HT1080 (cell line): Measurements from ENCODE around the gene OR6B2. TPM values are rescaled to one million over a fixed set of nuclear protein-coding genes. Genes with fewer than 3 reads are reported as not detected.
"Not testable (repeated sequence)": the region's sequence is repeated elsewhere in the genome, so short reads cannot be mapped to it uniquely, and the experiment has no call there.

ENCODE experiments used
- DNase-seq: peaks from one replicate; pipeline ENCODE4 v3.0.0-alpha.2; 2015; ENCODE audit warnings: low read depth
- polyA plus RNA-seq, 2 experiments: library from polyadenylated mRNA; depleted of rRNA; stranded (reverse); fragments of >200 nt; gene quantifications; 2 replicates each; pipeline ENCODE4 v1.2.3, GENCODE V29; 2015
- total RNA-seq: library from RNA; depleted of rRNA; stranded (reverse); fragments of >200 nt; shearing (Covaris generic); gene quantifications from 2 replicates; pipeline ENCODE4 v1.2.3, GENCODE V29; 2014; rRNA removed

Gene OR6B2
- total RNA-seq = not detected in 2 replicates
- not detected in 2 replicates for polyA plus RNA-seq (2015; cell fraction: cytosol; rRNA removed)
- not detected in 2 replicates for polyA plus RNA-seq (2015; cell fraction: nucleus; rRNA removed)

GRCh38 chr2:240030379-240031094 lies at the start of gene OR6B2:
OR6B2 (minus strand) TSS chr2:240030429; CDS start chr2:240030429, 0 bp downstream.
- DNase-seq = no peak

GRCh38 chr2:240078631-240079030 lies 48.4 kb upstream of the OR6B2 start:
- no peak for DNase-seq

GRCh38 chr2:240077442-240077841 lies 47.2 kb upstream of the OR6B2 start:
- DNase-seq = no peak

GRCh38 chr2:240074545-240074944 lies 44.3 kb upstream of the OR6B2 start:
- DNase-seq = no peak

GRCh38 chr2:240070907-240071306 lies 40.7 kb upstream of the OR6B2 start:
- no peak for DNase-seq

- DNase-seq = no peak
These were observed 39.6 kb upstream of the OR6B2 start for GRCh38 chr2:240069829-240070228.

GRCh38 chr2:240068193-240068592 lies 38.0 kb upstream of the OR6B2 start:
- no peak for DNase-seq

- DNase-seq = no peak
These were observed 36.3 kb upstream of the OR6B2 start for GRCh38 chr2:240066489-240066888.

GRCh38 chr2:240064898-240065297 lies 34.7 kb upstream of the OR6B2 start:
- no peak for DNase-seq

GRCh38 chr2:240060977-240061591 lies 30.9 kb upstream of the OR6B2 start:
- peak; percentile 20 for DNase-seq

- no peak for DNase-seq
These were observed 26.4 kb upstream of the OR6B2 start for GRCh38 chr2:240056678-240057077.

- DNase-seq = no peak
These were observed 25.1 kb upstream of the OR6B2 start for GRCh38 chr2:240055177-240055917.

GRCh38 chr2:240053173-240054155 lies 23.2 kb upstream of the OR6B2 start, which contains the start of gene OR6B3:
OR6B3 (minus strand) TSS chr2:240053521.
- no peak for DNase-seq

- no peak for DNase-seq
These were observed 22.3 kb upstream of the OR6B2 start for GRCh38 chr2:240052524-240052923.

GRCh38 chr2:240051697-240052096 lies 21.5 kb upstream of the OR6B2 start:
- no peak for DNase-seq

- DNase-seq = no peak
These were observed 20.0 kb upstream of the OR6B2 start for GRCh38 chr2:240050278-240050677.

- DNase-seq = no peak
These were observed 18.0 kb upstream of the OR6B2 start for GRCh38 chr2:240048237-240048636.

GRCh38 chr2:240045098-240045497 lies 14.9 kb upstream of the OR6B2 start:
- no peak for DNase-seq

GRCh38 chr2:240044096-240044495 lies 13.9 kb upstream of the OR6B2 start:
- not testable (repeated sequence) for DNase-seq

GRCh38 chr2:240043279-240043989 lies 13.2 kb upstream of the OR6B2 start:
- no peak for DNase-seq
